Activated CD4-positive, alpha-beta T cell treated with anti-CD3 and anti-CD28 coated beads, Interleukin-2, amount 50 U/mL, for 1 hour (primary cell): ENCODE results near the gene DCTN3.

Experiments used
- DNase-seq: peaks from one replicate; pipeline ENCODE4 v3.0.0-alpha.2; 2020

DCTN3 gene

GRCh38 chr9:34570809-34571480, 49.4 kb downstream of the DCTN3 start:
- no peak for DNase-seq

- no peak for DNase-seq
These were observed 49.9 kb downstream of the DCTN3 start for GRCh38 chr9:34570376-34570775.

- DNase-seq = no peak
These were observed 51.5 kb downstream of the DCTN3 start for GRCh38 chr9:34568774-34569173.

- no peak for DNase-seq
These were observed 52.2 kb downstream of the DCTN3 start for GRCh38 chr9:34568133-34568532.

- no peak for DNase-seq
These were observed 53.3 kb downstream of the DCTN3 start for GRCh38 chr9:34566972-34567371.

- DNase-seq = no peak
These were observed 54.0 kb downstream of the DCTN3 start for GRCh38 chr9:34566322-34566721.

GRCh38 chr9:34565856-34566255, 54.4 kb downstream of the DCTN3 start:
- no peak for DNase-seq

GRCh38 chr9:34564617-34565016, 55.7 kb downstream of the DCTN3 start:
- DNase-seq = no peak
